Thoracic aorta (tissue), 2 donors: Measurements from ENCODE around the gene DLG4. TPM values are rescaled to one million over a fixed set of nuclear protein-coding genes. Genes with fewer than 3 reads are reported as not detected.

Source experiments
- ATAC-seq: fragments of 150-250 bp; one replicate; pipeline ENCODE4 v1.8.0; 2017; ENCODE audit warnings: low read depth; ENCODE audit not compliant: insufficient number of reproducible peaks, low FRiP score
- DNase-seq: peaks from one replicate; pipeline ENCODE4 v3.0.0-alpha.2; 2020; ENCODE audit warnings: low spot score
- H3K27ac ChIP-seq, 2 donors: fragments of 200-600 bp; sonication (generic); 1 replicate in 1 of 2; 2 replicates in 1 of 2; pipeline ENCODE4 v1.5.1; 2016; ENCODE audit warnings: mild to moderate bottlenecking in 2 of 2, moderate library complexity in 2 of 2
- H3K27me3 ChIP-seq: fragments of 200-600 bp; sonication (generic); replicated peaks from 2 replicates; pipeline ENCODE4 v1.6.0; 2016; ENCODE audit warnings: mild to moderate bottlenecking; ENCODE audit not compliant: insufficient read depth
- H3K36me3 ChIP-seq: fragments of 200-600 bp; sonication (generic); one replicate; pipeline ENCODE4 v1.5.1; 2016
- H3K4me1 ChIP-seq, 2 donors: fragments of 200-600 bp; sonication (generic); 1 replicate in 1 of 2; 2 replicates in 1 of 2; pipeline versions ENCODE4 v1.5.1 to v1.6.0; 2016; ENCODE audit warnings: low read depth in 2 of 2, mild to moderate bottlenecking in 1 of 2; ENCODE audit not compliant: control insufficient read depth in 1 of 2
- H3K4me3 ChIP-seq: fragments of 200-600 bp; sonication (generic); 2 replicates; pipeline ENCODE4 v1.5.1; 2016; ENCODE audit warnings: mild to moderate bottlenecking
- H3K9me3 ChIP-seq: fragments of 200-600 bp; sonication (generic); 2 replicates; pipeline ENCODE4 v1.5.1; 2016
- total RNA-seq, 2 donors: library from RNA; depleted of rRNA; stranded (reverse); fragments of >200 nt; gene quantifications; one replicate each; pipeline versions ENCODE4 v1.1.0 to v1.2.3, GENCODE V29; 2016
- TF ChIP-seq, protein P1 (sequence below): fragments of 200-600 bp; sonication (generic); IDR thresholded peaks from one replicate; pipeline ENCODE4 v1.5.1; 2019; ENCODE audit warnings: antibody characterized with exemption

The DLG4 gene
- total RNA-seq, 2 donors from 2014 or later, result 14.0 to 14.8 TPM

DNA sequence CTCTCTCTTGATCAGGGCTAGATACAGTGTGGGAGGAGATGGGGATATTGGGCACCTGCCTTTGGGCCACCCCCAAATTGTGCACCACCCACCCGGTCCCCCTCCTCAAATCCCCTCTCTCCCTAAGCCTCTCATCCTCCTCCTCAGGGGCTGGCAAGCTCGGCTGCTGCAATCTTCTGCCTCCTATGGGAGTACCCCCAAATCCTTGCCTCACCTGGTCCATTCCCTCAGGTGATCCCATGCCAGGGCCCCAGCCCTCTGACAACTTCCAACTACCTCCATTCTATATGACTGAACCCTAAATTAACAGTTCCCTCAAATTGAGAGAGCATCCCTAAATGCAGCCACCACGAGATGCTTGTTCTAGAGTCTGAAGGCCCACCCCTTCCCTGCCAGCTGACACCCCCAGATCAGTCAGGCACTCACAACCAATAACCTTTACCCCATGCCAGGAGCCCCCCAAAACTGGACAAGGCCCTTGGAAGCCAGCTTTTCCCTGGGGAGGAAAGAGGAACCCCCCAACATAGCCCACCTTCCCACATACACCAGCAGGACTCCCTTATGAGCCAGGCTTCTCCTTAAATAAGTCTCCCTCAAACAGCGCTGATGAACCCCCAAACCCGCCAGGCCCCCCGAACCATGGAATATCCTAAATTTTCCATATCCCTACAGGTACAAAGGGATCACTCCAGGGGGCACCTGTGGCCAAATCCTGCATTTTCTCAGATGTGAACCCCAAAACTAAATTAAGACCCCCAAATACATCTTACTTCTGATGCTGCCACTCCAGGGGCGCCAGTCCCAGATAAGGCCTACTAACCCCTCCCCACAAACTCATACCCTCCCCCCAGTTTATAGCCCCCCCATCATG is 3.2 kb downstream of the DLG4 start:
- Histone ChIP-seq H3K36me3 (no peaks in the 10 kb centered on the region), H3K4me1 (peaks cover 32 to 58% of the 10 kb centered on the region in 2 donors), H3K4me3 (peak overlapping the region; percentile 77), H3K27ac (peak overlapping the region; percentile 64 to 65), H3K9me3 (no peaks in the 10 kb centered on the region), H3K27me3 (no peaks in the 10 kb centered on the region)
- no peak for ATAC-seq
- TF ChIP-seq, protein P1, sequence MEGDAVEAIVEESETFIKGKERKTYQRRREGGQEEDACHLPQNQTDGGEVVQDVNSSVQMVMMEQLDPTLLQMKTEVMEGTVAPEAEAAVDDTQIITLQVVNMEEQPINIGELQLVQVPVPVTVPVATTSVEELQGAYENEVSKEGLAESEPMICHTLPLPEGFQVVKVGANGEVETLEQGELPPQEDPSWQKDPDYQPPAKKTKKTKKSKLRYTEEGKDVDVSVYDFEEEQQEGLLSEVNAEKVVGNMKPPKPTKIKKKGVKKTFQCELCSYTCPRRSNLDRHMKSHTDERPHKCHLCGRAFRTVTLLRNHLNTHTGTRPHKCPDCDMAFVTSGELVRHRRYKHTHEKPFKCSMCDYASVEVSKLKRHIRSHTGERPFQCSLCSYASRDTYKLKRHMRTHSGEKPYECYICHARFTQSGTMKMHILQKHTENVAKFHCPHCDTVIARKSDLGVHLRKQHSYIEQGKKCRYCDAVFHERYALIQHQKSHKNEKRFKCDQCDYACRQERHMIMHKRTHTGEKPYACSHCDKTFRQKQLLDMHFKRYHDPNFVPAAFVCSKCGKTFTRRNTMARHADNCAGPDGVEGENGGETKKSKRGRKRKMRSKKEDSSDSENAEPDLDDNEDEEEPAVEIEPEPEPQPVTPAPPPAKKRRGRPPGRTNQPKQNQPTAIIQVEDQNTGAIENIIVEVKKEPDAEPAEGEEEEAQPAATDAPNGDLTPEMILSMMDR, result no peak
- DNase-seq, result no peak

DNA sequence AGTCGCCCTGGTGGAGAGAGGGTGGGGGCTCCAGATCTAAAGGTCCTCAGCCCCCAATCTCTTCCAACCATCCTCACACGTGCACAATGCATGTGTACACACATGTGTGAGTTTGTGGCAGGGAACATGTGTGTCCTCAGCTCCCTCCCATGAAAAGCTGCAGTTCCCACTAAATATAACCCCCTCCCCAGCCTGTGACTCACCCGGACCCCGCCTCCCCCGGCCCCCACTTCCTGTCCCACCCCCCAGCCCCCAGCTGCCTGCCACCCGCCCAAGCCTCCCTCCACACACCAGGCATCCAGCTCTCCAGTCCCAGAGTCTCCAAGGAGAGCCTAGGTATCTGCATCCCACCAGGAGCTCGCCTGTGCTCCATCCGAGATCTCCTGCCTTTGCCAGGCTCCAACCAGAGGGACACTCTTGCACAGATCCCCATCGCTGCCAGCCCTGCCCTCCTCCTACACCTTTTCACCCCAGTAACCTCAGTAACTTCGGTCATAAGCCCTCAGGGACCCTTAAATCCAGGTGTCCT is 3.9 kb downstream of the DLG4 start:
- TF ChIP-seq, protein P1, result no peak
- Histone ChIP-seq H3K4me3 (peak overlapping the region; percentile 84), H3K9me3 (no peaks in the 10 kb centered on the region), H3K36me3 (no peaks in the 10 kb centered on the region), H3K27ac (peak overlapping the region in 1 of 2 donors; percentile 64), H3K4me1 (peaks cover 32 to 51% of the 10 kb centered on the region in 2 donors), H3K27me3 (no peaks in the 10 kb centered on the region)
- ATAC-seq, result no peak
- DNase-seq, result no peak

DNA sequence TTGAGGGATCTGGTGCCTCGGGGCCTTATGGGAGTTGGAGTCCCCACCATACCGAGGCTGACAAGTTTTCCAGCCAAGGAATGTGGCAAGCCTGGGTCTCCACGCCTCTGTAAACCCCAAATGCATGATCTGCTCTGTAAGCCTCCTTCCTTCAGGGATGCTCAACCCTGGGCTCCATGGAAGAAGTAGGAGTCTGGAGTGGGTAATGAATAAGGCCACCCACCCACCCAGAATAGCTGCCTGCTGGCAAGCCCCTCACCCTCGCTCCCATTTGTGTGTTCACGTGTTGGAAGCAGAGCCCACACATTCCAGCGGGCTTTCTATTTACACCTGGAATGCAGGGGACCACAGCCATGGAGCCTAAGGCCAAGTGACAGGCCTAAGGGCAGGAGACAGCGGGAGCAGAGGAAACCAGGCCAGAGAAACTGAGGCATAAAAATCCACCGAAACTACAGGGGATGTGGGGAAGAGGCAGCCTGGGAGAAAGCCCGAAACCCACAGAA is 4.4 kb downstream of the DLG4 start:
- Histone ChIP-seq H3K4me3 (peak overlapping the region; percentile 84), H3K9me3 (no peaks in the 10 kb centered on the region), H3K27me3 (no peaks in the 10 kb centered on the region), H3K4me1 (peaks cover 29 to 45% of the 10 kb centered on the region in 2 donors), H3K27ac (peak overlapping the region; percentile 61 to 70), H3K36me3 (no peaks in the 10 kb centered on the region)
- ATAC-seq, result no peak
- TF ChIP-seq, protein P1, result no peak
- DNase-seq, result no peak

DNA sequence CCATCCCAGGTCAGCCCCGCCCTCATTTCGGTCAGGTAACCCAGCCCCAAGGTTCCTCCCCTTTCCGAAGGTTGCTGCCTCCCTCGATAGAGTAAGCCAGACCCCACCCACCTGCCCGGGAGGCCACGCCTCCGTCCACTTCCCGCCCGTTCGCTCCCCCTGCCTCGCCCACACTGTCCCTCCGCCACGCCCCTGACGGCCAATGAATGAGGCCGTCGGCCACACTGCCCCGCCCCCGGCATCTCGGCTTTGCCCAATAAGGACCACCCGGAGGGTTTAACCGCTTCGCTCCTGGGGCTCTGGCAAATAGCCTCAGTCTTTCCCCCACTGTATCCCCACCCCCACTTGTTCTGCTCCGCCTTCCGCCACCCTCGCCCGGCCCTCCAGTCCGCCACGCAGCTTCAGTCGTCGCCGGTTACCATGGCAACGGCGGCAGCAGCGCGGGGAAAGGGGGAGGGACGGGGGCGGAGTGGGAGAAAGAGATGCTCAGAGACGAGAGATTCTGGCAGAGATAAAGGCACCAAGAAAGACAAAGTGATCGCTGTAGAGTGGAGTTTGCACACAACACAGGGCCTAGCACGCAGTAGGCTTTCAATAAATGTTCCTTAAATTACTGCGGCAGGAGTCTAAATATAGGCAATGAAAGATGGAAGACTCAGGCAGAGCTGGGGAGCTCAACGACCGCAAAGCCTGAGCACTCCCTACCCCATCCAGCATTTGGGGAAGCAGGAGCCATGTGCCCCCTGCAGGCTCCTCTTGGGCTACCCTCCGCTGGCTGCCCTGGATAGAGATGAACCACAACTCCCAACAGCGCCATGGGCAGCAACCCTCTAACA is 5.1 kb downstream of the DLG4 start:
- TF ChIP-seq, protein P1, result peak; percentile 40
- H3K27ac ChIP-seq, result peak overlapping the region; percentile 56 to 61
- no peaks in the 10 kb centered on the region for H3K27me3 ChIP-seq
- H3K36me3 ChIP-seq, result no peaks in the 10 kb centered on the region
- ATAC-seq (peak; percentile 57), DNase-seq (peak; percentile 98)
- H3K4me3 ChIP-seq, result peak overlapping the region; percentile 84
- H3K9me3 ChIP-seq, result no peaks in the 10 kb centered on the region
- H3K4me1 ChIP-seq, result peaks cover 29 to 44% of the 10 kb centered on the region in 2 donors
